LNCAP (cell line): Measurements from ENCODE around the gene ASTN1.

Experiments used
- TF ChIP-seq, protein P1 (sequence below): fragments of 450-650 bp; IDR thresholded peaks from 2 replicates; pipeline ENCODE4 v1.5.1; 2017; ENCODE audit warnings: mild to moderate bottlenecking

ASTN1 gene

DNA sequence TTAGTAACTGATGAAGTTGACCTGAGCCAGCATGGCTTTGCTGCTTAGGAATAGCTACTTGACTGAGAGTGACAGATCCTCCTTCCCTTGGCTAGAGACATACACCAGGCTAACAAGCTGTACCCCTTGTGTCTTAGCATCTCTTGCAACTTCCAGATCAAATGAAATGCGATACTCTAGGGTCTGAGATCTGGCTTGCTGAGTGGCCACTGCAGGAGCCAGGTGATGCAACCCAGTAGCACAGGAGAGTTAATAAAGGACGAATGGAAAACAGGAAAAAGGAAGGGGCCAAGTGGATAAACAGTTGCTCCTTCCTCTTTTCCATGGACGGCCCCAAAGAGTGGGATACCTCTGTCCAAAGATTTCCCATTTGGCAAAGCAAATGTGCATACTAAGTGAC is 38.2 kb downstream of the ASTN1 start:
- TF ChIP-seq, protein P1, sequence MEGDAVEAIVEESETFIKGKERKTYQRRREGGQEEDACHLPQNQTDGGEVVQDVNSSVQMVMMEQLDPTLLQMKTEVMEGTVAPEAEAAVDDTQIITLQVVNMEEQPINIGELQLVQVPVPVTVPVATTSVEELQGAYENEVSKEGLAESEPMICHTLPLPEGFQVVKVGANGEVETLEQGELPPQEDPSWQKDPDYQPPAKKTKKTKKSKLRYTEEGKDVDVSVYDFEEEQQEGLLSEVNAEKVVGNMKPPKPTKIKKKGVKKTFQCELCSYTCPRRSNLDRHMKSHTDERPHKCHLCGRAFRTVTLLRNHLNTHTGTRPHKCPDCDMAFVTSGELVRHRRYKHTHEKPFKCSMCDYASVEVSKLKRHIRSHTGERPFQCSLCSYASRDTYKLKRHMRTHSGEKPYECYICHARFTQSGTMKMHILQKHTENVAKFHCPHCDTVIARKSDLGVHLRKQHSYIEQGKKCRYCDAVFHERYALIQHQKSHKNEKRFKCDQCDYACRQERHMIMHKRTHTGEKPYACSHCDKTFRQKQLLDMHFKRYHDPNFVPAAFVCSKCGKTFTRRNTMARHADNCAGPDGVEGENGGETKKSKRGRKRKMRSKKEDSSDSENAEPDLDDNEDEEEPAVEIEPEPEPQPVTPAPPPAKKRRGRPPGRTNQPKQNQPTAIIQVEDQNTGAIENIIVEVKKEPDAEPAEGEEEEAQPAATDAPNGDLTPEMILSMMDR = no peak

DNA sequence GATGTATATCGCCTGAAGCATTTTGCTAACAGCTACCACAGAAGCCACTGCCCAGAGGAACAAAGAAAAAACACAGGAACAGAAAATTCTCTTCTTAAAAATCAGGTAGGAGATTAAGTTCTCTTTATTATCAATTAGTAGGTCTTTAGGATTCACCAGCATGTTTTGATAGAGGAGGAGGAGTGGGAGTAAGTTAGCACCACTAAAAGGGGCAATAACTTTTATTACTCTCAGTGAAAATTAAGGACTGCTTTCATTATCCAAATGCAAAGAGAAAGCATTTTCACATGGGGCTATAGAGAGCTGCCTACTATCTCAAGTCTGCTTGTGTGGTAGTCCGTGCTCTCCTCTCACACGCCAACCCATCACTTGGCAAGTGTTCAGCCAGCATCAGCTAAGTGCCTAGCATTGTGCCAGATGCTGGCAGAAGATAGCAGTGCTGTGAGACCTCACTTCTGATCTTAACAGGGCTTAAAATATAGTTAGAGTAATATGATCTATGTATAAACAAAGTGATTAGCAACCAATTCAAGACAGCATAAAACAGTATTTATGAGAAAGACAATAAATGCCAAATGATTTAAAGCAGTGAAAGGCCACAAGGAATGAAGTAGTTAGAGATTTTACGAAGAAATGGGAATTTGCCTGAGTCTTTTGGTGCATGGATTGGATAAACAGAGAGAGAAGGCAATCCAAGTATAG is 39.8 kb downstream of the ASTN1 start:
- TF ChIP-seq, protein P1 = no peak

DNA sequence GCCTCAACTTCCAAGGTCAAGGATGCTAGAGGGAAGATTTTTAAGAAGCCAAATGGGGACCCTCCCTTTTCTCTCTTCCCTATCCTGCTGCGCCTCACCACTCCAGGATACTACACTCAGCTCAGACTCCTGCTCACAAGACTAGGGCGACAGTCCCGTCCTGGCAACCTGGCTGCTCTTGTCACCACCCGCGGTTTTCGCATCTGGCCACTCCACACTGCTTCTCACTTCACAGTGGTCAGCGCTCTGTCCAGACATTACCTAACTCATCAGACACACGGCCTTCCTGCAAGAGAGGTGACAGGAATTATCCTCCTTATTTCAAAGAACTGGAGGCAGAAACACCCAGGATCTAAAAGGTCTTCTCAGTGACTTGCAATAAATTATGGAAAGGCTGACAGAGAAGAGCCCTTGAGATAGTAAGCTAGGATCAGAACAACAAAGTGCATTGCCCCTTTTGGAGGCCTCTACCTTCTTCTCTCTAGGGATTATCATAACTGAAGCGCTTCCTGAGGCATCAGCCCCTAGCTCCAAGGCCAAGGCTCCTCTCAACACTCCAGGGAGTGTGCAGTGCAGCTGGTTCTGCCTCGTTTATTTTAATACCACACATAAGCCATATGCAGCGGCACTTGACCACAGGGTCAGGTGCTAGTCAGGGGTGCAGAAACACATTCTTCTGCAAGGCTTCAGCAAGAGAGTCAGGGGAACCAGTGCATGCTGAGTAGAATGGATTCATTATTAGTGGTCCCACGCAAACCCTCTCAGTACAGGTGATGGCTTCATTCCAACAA is 41.9 kb downstream of the ASTN1 start:
- TF ChIP-seq, protein P1 = no peak

DNA sequence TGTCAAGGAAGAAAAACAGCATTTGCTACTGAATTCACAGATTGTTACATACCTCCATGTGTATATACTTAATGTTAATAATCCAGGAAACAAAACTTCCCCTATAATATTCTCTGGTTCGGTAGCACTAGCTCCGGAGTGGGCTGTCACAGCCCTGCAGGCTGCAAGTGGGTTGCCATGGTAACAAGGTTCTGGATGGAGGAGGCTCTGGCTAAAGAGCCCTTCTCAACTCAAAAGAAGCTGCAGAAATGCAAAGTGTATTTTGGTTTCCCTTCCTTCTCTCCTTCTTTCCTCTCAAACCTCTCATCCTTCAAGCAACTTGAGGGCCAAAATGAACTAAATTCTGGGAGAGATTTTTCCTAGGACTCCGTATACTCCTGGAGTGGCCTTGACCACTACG is 45.2 kb downstream of the ASTN1 start:
- TF ChIP-seq, protein P1 = no peak

DNA sequence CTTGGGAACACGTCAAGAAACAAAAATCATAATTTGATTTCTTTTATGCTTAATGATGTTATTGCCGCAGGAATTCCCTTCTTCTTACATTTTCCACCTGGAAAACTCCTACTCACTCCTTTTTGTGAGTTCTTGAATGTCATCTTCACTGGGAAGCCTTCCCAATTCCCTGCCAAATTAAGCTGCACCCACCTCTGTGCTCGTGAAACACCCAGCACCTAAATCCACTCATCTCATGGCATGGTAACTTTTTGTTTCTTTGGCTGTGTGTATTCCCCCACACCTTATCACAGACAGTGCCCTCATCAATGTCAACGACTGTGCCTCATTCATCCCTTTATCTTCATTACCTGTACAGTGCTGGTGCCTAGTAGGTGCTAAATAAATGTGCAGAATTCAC is 45.6 kb downstream of the ASTN1 start:
- TF ChIP-seq, protein P1 = no peak

DNA sequence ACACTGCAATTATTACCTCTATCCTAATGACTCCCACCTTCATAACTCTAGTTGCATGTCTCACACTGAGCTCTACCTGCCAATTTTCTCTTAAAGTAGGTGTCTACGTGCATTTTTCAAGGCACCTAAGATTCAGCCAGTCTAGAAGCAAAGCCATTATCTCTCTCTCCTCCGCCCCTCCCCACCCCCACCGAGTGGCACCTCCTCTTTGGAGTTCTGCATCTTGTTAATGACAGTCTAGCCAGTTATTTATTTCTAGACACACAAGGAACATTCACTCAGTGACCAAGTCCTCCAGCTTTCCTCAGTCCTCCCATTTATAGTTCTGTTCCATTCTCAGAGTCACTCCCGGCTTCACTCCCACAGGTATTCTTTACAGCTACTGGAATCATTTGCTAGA is 47.6 kb downstream of the ASTN1 start:
- TF ChIP-seq, protein P1 = no peak

DNA sequence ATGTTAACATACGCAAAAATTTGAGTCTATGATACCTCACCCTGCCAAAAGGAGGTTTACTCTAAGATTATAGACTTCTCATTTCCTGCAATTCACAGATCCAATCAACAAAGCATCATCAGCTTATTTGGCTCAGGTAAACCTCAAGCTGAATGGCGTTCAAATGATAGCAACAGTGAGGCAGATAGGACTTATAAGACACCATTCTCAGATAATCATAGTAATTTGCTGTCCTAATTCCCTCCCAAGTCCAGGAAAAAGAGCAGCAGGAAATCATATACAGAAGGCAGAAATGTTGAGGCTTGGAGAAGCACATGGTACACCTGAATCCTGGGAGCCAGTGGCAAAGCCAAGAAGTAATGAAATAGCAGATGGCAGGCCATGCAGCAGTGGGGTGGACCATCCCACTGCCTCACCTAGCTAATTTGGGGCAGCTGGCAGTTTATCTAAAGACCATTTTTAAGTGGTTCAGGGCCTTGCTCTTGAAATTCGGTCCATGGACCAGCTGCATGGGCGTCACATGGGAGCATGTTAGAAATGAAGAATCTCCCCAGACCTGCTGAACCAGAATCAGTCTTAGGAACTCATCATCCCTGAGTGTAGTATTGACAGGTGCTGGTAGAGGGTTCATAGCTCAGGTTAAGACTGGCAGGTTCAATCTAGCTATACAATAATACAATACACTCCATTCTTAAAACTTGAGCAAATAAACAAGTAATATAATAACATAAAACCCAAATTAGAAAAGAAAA is 57.7 kb downstream of the ASTN1 start:
- TF ChIP-seq, protein P1 = no peak
